ENCODE measurements around the gene LARP1. TPM values are rescaled to one million over a fixed set of nuclear protein-coding genes. Genes with fewer than 3 reads are reported as not detected.

LARP1 gene
- total RNA-seq, 1 experiment from 2014 or later, result 290 TPM

GRCh38 chr5:154762261-154762660 lies 7.1 kb downstream of the LARP1 start:
- Histone ChIP-seq H3F3A (ENCODE audit: insufficient read depth, low read depth) (no peaks in the 10 kb centered on the region), H3K27me3 (ENCODE audit: insufficient read depth, low read depth) (no peaks in the 10 kb centered on the region), H3K36me3 (ENCODE audit: low read depth) (0 out of 2 replicates have a peak, but pooled peaks cover 9% of the 10 kb centered on the region), H3K9me2 (ENCODE audit: insufficient read depth) (no peaks in the 10 kb centered on the region), H3K79me2 (ENCODE audit: low read depth) (peaks cover 98% of the 10 kb centered on the region), H3K4me3 (no peak overlapping the region), H3K4me2 (no peak overlapping the region), H4K20me1 (ENCODE audit: insufficient read depth) (peaks cover 98% of the 10 kb centered on the region), H3K27ac (no peak overlapping the region), H2AFZ (no peak overlapping the region), H3K9me3 (ENCODE audit: insufficient read depth, low read depth) (no peaks in the 10 kb centered on the region), H3K4me1 (replicated peaks; ENCODE audit: insufficient read depth) (peaks cover 40% of the 10 kb centered on the region)
- no peak for DNase-seq
- TF ChIP-seq CTCF (conservative IDR thresholded peaks at IDR 0.05) (no peak), EZH2 (IDR thresholded peaks at IDR 0.05; ENCODE audit: low read depth) (no peak)
- POLR2A ChIA-PET (ENCODE audit: unreplicated experiment), result no interaction called here
- intact Hi-C loops (cut with micrococcal nuclease; ENCODE audit: unreplicated experiment), result loop anchor here (5.0 kb wide), 1 partner anchor 175 kb away; the partner anchor contains the start of gene GEMIN5
- no TSS peak for BruUV-seq (replicated peaks)
- CTCF ChIA-PET, result no interaction called here

- CTCF ChIA-PET, result no interaction called here
- DNase-seq, result no peak
- Histone ChIP-seq H3K36me3 (ENCODE audit: low read depth) (0 out of 2 replicates have a peak, but pooled peaks cover 9% of the 10 kb centered on the region), H3K4me2 (no peak overlapping the region), H3K4me3 (no peak overlapping the region), H3F3A (ENCODE audit: insufficient read depth, low read depth) (no peaks in the 10 kb centered on the region), H3K4me1 (replicated peaks; ENCODE audit: insufficient read depth) (peaks cover 40% of the 10 kb centered on the region), H2AFZ (no peak overlapping the region), H3K9me3 (ENCODE audit: insufficient read depth, low read depth) (no peaks in the 10 kb centered on the region), H3K27ac (no peak overlapping the region), H3K27me3 (ENCODE audit: insufficient read depth, low read depth) (no peaks in the 10 kb centered on the region), H3K9me2 (ENCODE audit: insufficient read depth) (no peaks in the 10 kb centered on the region), H4K20me1 (ENCODE audit: insufficient read depth) (peaks cover 100% of the 10 kb centered on the region), H3K79me2 (ENCODE audit: low read depth) (peaks cover 100% of the 10 kb centered on the region)
- intact Hi-C loops (cut with micrococcal nuclease; ENCODE audit: unreplicated experiment), result loop anchor here (5.0 kb wide), 1 partner anchor 175 kb away; the partner anchor contains the start of gene GEMIN5
- POLR2A ChIA-PET (ENCODE audit: unreplicated experiment), result no interaction called here
- TF ChIP-seq EZH2 (IDR thresholded peaks at IDR 0.05; ENCODE audit: low read depth) (no peak), CTCF (conservative IDR thresholded peaks at IDR 0.05) (no peak)
- no TSS peak for BruUV-seq (replicated peaks)
Measured at GRCh38 chr5:154762700-154763099, 7.5 kb downstream of the LARP1 start.

- Histone ChIP-seq H3K27me3 (ENCODE audit: insufficient read depth, low read depth) (no peaks in the 10 kb centered on the region), H3K9me2 (ENCODE audit: insufficient read depth) (no peaks in the 10 kb centered on the region), H3K4me2 (no peak overlapping the region), H3F3A (ENCODE audit: insufficient read depth, low read depth) (peaks cover 4% of the 10 kb centered on the region; the same call in 1 of the 2 replicates), H3K4me1 (replicated peaks; ENCODE audit: insufficient read depth) (peaks cover 25% of the 10 kb centered on the region), H3K4me3 (no peak overlapping the region), H3K36me3 (ENCODE audit: low read depth) (0 out of 2 replicates have a peak, but pooled peaks cover 9% of the 10 kb centered on the region), H3K9me3 (ENCODE audit: insufficient read depth, low read depth) (no peaks in the 10 kb centered on the region), H4K20me1 (ENCODE audit: insufficient read depth) (peaks cover 99% of the 10 kb centered on the region), H2AFZ (no peak overlapping the region), H3K79me2 (ENCODE audit: low read depth) (peaks cover 100% of the 10 kb centered on the region), H3K27ac (no peak overlapping the region)
- BruUV-seq (replicated peaks), result no TSS peak
- DNase-seq, result no peak
- ChIA-PET POLR2A (ENCODE audit: unreplicated experiment) (no interaction called here), CTCF (interaction anchor here (0.7 kb wide), 1 partner anchor 110 kb away, joined by 5 read pairs; no protein-coding TSS in a partner anchor)
- intact Hi-C loops (cut with micrococcal nuclease; ENCODE audit: unreplicated experiment), result loop anchor here (5.0 kb wide), 1 partner anchor 172 kb away; the partner anchor contains the start of gene GEMIN5
- TF ChIP-seq CTCF (conservative IDR thresholded peaks at IDR 0.05), result no peak
- no peak for TF ChIP-seq EZH2 (IDR thresholded peaks at IDR 0.05; ENCODE audit: low read depth)
Measured at GRCh38 chr5:154764967-154765366, 9.8 kb downstream of the LARP1 start.
